Esophagus mucosa (tissue), 1 donor: ENCODE results near the gene CTTNBP2NL. TPM values are rescaled to one million over a fixed set of nuclear protein-coding genes. Genes with fewer than 3 reads are reported as not detected.
"Not testable (repeated sequence)": the region's sequence is repeated elsewhere in the genome, so short reads cannot be mapped to it uniquely, and the experiment has no call there.

Experiments
- ATAC-seq: fragments of 200-7000 bp; cut with Tn5 transposase; one replicate; pipeline ENCODE4 v1.9.1; 2020
- total RNA-seq: library from RNA; stranded (reverse); gene quantifications from one replicate; pipeline ENCODE4 v1.2.4, GENCODE V29; 2023
- donor health status: DM: yes; HTN: yes; CAD: no.

Gene CTTNBP2NL
- total RNA-seq, 1 donor from 2014 or later = 35.1 TPM

GRCh38 chr1:112431038-112431437 lies 35.0 kb downstream of the CTTNBP2NL start:
- no peak for ATAC-seq

DNA sequence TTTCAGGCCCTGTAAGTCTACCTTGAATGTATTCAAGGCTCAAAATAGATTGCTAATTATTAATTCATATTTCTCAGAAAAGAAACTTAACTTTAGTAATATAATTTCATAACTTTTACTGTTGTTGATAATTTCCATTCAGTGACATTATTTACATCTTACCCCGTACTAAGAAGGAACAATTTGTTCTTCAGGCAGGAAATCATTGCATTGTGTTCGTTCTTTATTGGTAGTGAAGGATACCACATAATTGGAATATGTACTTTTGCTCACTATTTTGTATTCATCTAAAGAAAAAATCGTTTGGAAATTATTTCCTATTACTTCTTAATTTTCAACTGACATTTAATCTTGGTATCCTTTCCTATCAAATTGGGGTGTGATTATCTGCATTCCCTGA lies 39.4 kb downstream of the CTTNBP2NL start:
- ATAC-seq = no peak

GRCh38 chr1:112436384-112437156 lies 40.6 kb downstream of the CTTNBP2NL start:
- no peak for ATAC-seq

GRCh38 chr1:112438156-112438555 lies 42.1 kb downstream of the CTTNBP2NL start:
- ATAC-seq = not testable (repeated sequence)

DNA sequence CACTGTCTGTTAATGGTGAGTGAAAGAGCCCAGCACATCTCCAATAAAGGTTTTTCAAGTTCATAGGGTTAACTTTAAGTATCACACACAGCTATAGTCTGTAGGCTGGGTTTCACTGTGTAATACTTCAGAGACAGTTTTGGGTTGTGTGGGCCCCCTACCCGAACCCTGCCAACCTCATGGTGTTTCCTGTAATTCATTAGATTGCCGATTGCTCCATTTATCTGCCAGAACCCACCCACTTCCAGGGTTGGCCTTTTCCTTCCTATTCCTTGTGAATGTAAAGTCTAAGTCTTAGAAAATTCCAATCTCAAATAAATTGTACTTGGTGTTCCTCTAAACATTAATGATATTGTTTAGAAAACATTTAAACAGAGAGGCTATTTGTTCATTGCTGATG lies 43.6 kb downstream of the CTTNBP2NL start:
- no peak for ATAC-seq

- no peak for ATAC-seq
Observed at GRCh38 chr1:112440574-112440973, 44.6 kb downstream of the CTTNBP2NL start.

GRCh38 chr1:112444269-112444668 lies 48.3 kb downstream of the CTTNBP2NL start:
- ATAC-seq = peak; percentile 76

DNA sequence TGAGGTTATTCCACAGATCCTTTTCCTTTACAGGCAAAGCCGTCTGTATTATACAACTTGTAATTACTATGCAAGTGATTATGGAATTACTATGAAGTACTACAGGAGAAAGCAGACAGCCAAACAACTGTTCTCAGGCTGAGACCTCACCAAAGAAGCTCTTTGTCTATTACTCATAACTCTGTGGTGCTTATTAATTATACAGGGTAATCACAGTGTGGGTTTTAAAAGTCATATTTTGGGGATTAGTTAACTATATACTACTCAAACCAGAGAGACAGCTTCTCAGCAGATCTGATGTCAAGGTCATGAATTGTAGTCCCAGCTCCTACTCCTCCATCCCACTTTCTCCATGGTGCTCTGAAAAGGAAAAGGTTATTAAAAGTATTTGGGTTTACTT lies 49.6 kb downstream of the CTTNBP2NL start:
- peak; percentile 42 for ATAC-seq

DNA sequence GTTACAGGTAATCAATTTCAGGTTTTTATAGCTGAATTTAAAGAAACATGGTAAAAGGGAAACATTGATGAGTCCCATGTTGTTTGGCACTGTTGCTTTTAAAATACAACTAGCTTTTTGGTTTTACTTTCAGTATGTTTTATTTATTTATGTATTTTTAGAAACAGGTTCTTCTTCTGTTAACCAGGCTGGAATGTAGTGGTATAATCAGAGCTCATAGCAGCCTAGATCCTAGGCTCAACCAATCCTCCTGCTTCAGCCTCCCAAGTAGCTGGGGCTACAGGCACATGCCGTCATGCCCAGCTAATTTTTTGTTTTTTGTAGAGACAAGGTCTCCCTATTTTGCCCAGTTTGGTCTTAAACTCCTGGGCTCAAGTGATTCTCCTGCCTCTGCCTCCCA lies 50.4 kb downstream of the CTTNBP2NL start:
- no peak for ATAC-seq

DNA sequence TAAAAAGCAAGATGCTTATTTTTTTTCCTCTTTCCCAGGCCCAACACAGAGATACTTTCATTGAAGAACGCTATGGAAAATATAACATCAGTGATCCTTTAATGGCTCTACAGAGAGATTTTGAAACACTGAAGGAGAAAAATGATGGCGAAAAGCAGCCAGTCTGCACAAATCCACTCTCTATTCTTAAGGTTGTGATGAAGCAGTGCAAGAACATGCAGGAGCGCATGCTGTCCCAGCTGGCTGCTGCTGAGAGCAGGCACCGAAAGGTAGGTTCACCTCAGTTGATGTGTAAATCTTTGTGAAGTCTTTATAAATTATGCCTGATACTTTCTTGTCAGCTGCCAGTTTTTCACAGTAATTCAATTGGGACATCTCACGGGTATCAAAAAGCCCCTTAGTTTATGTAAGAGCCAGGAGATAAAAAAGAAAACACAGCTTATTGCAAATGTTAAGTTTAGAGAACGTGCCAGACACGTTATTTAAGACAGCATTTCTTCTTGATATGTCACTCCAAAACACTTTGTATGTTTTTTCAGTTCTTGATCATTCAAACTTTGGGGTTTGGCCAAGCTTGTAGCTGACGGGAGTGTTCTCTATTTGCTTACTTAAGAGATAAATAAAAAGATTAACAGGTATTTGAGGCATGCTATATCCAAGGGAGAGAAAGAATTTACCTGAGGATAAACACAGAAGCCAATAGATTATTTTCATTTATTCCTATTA lies 53.1 kb downstream of the CTTNBP2NL start:
- no peak for ATAC-seq

- ATAC-seq = no peak
Observed at GRCh38 chr1:112449630-112449983, 53.6 kb downstream of the CTTNBP2NL start.

DNA sequence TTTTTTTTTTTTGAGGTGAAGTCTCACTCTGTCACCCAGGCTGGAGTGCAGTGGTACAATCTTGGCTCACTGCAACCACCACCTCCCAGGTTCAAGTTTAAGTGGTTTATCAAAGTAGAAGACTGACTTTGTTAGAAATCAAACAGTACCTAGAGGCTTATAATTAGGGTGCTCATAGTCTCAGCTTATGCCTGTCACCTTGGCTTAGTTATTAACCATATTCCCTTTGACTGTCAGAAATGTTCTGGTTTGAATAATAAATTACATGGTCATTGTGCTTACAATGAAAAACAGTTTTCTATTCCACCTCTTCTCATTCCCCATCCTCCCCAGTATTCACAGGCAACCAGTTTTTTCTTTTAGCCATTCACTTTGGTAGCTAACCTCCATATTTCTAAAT lies 54.8 kb downstream of the CTTNBP2NL start:
- no peak for ATAC-seq

DNA sequence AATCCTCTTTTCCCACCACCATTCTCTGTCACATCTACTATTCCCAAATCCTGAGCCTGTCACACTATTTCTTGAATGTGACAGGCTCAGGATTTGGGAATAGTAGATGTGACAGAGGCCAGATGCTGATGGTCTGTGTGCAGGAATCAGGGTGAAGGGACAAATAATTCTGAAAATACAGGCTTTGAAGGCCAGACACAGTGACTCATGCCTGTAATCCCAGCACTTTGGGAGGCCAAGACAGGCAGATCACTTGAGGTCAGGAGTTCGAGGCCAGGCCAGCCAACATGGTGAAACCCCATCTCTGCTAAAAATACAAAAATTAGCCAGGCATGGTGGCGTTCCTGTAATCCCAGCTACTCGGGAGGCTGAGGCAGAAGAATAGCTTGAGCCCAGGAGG lies 55.3 kb downstream of the CTTNBP2NL start:
- ATAC-seq = not testable (repeated sequence)

DNA sequence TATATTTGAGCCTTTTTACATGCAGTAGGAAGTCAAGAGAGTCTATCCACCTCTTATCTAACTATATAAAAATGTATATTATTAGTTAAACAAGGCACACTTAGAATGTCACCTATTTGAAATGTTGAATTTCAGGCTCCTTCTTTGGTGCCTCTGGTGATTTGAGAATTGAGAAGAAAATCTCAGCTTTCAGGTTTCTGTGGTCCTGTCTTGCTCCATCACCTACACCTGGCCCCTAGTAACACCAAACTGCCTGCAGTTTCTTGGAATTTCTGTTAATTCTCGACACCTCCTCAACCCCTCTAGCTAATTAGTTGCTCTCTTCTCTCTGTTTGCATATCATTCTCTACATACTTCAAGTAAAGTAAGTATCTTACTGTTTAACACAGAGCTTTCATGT lies 57.9 kb downstream of the CTTNBP2NL start:
- no peak for ATAC-seq

DNA sequence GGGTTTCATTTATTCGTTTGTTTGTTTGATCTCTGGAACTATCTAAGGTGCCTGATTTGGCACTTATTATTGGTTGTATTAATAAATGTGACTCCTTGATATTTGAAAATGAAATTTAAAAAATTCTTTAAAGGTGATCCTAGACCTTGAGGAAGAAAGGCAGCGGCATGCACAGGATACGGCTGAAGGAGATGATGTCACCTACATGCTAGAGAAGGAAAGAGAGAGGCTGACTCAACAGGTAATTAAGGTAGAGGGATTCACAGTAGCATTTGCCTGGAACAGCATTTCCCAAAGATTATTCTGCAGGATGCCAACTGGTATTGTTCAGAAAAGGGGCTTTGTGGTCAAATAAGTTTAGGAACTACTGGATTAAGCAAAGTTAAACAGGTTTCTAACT lies 58.3 kb downstream of the CTTNBP2NL start:
- ATAC-seq = peak; percentile 47

GRCh38 chr1:112457241-112457640 lies 61.2 kb downstream of the CTTNBP2NL start:
- ATAC-seq = no peak

- no peak for ATAC-seq
Observed at GRCh38 chr1:112457955-112458354, 61.9 kb downstream of the CTTNBP2NL start.

- ATAC-seq = no peak
Observed at GRCh38 chr1:112458756-112459155, 62.7 kb downstream of the CTTNBP2NL start.

GRCh38 chr1:112460615-112461014 lies 64.6 kb downstream of the CTTNBP2NL start:
- ATAC-seq = no peak

DNA sequence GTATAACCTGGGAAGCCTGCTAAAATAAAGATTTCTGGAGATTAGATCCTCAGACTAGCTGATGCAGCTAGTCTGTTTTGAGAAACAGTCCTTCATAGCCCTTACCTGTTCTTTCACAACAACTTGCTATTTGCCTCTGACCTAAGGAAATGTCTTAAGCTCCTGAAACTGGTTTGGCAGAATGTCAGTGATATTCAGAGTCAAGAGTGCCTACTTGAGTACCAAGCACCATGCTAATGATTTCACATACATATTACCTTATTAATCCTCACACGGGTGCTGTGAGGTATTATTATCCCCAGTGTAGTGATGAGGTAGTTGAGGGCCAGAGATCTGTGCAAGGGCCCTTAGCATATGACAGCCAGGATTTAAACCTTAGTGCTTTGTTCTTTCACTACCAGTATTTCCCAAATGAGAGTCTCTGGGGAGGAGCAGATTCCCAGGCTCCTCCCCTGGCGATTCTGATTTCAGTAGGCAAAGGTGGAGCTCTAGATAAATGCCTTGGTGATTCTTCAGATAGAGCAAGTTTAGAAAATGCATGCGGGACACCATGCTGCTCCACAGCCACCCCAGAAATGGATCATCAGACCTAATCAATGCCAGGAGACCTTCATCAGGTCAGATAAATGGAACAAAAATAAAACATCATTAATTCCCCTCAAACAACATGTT lies 65.3 kb downstream of the CTTNBP2NL start:
- ATAC-seq = peak; percentile 60

DNA sequence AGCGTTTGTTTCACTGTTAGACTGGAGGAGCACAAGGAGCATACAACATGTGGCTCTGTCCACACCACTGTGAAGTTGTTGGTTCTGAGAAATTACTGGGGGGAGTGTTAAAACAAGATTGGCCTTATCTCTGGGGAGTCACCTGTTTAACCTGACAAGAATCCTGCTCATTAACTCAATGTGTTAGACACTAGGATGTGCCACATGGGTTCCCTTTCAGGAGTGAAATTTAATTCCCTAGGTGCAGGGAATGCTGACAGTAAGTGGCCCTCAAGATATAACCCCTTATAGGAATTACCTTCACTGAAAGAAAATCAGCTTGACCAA lies 66.9 kb downstream of the CTTNBP2NL start:
- ATAC-seq = no peak

- peak; percentile 84 for ATAC-seq
Observed at GRCh38 chr1:112464501-112464900, 68.5 kb downstream of the CTTNBP2NL start.

GRCh38 chr1:112465122-112465521 lies 69.1 kb downstream of the CTTNBP2NL start:
- peak; percentile 19 for ATAC-seq
